Naive thymus-derived CD4-positive, alpha-beta T cell (primary cell): ENCODE data around the gene VPS51. TPM values are rescaled to one million over a fixed set of nuclear protein-coding genes. Genes with fewer than 3 reads are reported as not detected.

Source experiments
- ATAC-seq: fragments of 150-1000 bp; cut with Tn5 transposase; 2 replicates; pipeline ENCODE4 v1.10.0; 2021; ENCODE audit warnings: mild to moderate bottlenecking, moderate library complexity
- CTCF ChIA-PET: fragments of 350-600 bp; sonication (Branson Sonifier 250); formaldehyde crosslinking; loops from one replicate; lab custom pipeline; 2021; ENCODE audit warnings: antibody characterized with exemption; lab: Charles Lee
- POLR2A ChIA-PET: fragments of 350-600 bp; sonication (Branson Sonifier 250); formaldehyde crosslinking; loops from one replicate; lab custom pipeline; 2021; ENCODE audit warnings: antibody characterized with exemption, inconsistent platforms; lab: Charles Lee
- DNase-seq, 9 donors: peaks; one replicate each; pipeline versions ENCODE4 v3.0.0 to v3.0.0-alpha.2; 2020 to 2022; ENCODE audit warnings: mixed read lengths in 1 of 9
- H3K27ac ChIP-seq: one replicate; pipeline ENCODE4 v1.7.0; 2013; ENCODE audit warnings: mild to moderate bottlenecking, low read depth, low read length, moderate library complexity
- H3K27me3 ChIP-seq, 2 donors: one replicate each; pipeline ENCODE4 v1.7.0; 2013; ENCODE audit warnings: low read length in 2 of 2, mild to moderate bottlenecking in 2 of 2, moderate library complexity in 2 of 2; ENCODE audit not compliant: control insufficient read depth in 2 of 2, insufficient read depth in 2 of 2
- H3K36me3 ChIP-seq, 3 experiments: 1 replicate in 2 of 3; 2 replicates in 1 of 3; pipeline ENCODE4 v1.7.0; 2013; ENCODE audit warnings: low read length in 3 of 3, mild to moderate bottlenecking in 3 of 3, moderate library complexity in 1 of 3; ENCODE audit not compliant: insufficient read depth in 3 of 3, control insufficient read depth in 2 of 3
- H3K4me1 ChIP-seq, 2 donors: one replicate each; pipeline ENCODE4 v1.7.0; 2013; ENCODE audit warnings: low read length in 2 of 2, mild to moderate bottlenecking in 2 of 2, moderate library complexity in 1 of 2; ENCODE audit not compliant: control insufficient read depth in 2 of 2, insufficient read depth in 2 of 2
- H3K4me3 ChIP-seq: 2 replicates; pipeline ENCODE4 v1.7.0; 2013; ENCODE audit warnings: mild to moderate bottlenecking, low read length
- H3K9me3 ChIP-seq, 3 experiments: 1 replicate in 2 of 3; 2 replicates in 1 of 3; pipeline ENCODE4 v1.7.0; 2013; ENCODE audit warnings: low read length in 3 of 3; ENCODE audit not compliant: control insufficient read depth in 2 of 3
- H3K27ac Mint-ChIP-seq, 9 donors: one replicate each; pipeline ENCODE4 v1.8.0; 2020 to 2022; ENCODE audit warnings: mixed read lengths in 9 of 9, mild to moderate bottlenecking in 8 of 9, moderate library complexity in 5 of 9, inconsistent platforms in 2 of 9
- H3K27me3 Mint-ChIP-seq, 5 donors: one replicate each; pipeline ENCODE4 v1.8.0; 2021 to 2022; ENCODE audit warnings: mixed read lengths in 5 of 5, mild to moderate bottlenecking in 1 of 5
- H3K36me3 Mint-ChIP-seq, 5 donors: one replicate each; pipeline ENCODE4 v1.8.0; 2020 to 2022; ENCODE audit warnings: mixed read lengths in 5 of 5, mild to moderate bottlenecking in 3 of 5, inconsistent platforms in 1 of 5
- H3K4me1 Mint-ChIP-seq, 7 donors: one replicate each; pipeline ENCODE4 v1.8.0; 2020 to 2022; ENCODE audit warnings: mixed read lengths in 7 of 7, mild to moderate bottlenecking in 3 of 7, inconsistent platforms in 1 of 7
- H3K4me3 Mint-ChIP-seq, 10 donors: one replicate each; pipeline ENCODE4 v1.8.0; 2020 to 2022; ENCODE audit warnings: mild to moderate bottlenecking in 10 of 10, mixed read lengths in 10 of 10, moderate library complexity in 6 of 10, inconsistent platforms in 2 of 10
- H3K9me3 Mint-ChIP-seq, 11 donors: one replicate each; pipeline ENCODE4 v1.8.0; 2020 to 2022; ENCODE audit warnings: mixed read lengths in 11 of 11, mild to moderate bottlenecking in 4 of 11, inconsistent platforms in 1 of 11, moderate library complexity in 1 of 11
- intact Hi-C, 2 donors: fragments of 100-400 bp; cut with micrococcal nuclease; formaldehyde crosslinking; loops; one replicate each; pipeline ENCODE4 v1.15.1; 2023
- polyA plus RNA-seq, 2 donors: library from polyadenylated mRNA; unstranded; fragments of 300-500 nt; fragmentation: Illumina TruSeq; gene quantifications; one replicate each; pipeline ENCODE4 v1.2.3, GENCODE V29; 2021
- total RNA-seq, 6 experiments: library from RNA in 5 of 6; stranded (reverse) in 5 of 6; gene quantifications; 1 replicate in 5 of 6; 2 replicates in 1 of 6; pipeline ENCODE4 v1.2.3 and lab custom pipeline; 2021 to 2026

VPS51 gene
- total and polyA plus RNA-seq, 7 experiments from 2014 or later: 106 to 269 (median 196) TPM

- no peak overlapping the region for H3K4me3 ChIP-seq
- no peak overlapping the region for H3K27ac Mint-ChIP-seq
- no peaks in the 10 kb centered on the region for H3K36me3 ChIP-seq
- DNase-seq (no peak), ATAC-seq (no peak)
- H3K9me3 Mint-ChIP-seq: no peaks in the 10 kb centered on the region
- H3K4me1 ChIP-seq: no peaks in the 10 kb centered on the region
- H3K36me3 Mint-ChIP-seq: no peaks in the 10 kb centered on the region
- ChIA-PET POLR2A (no interaction called here), CTCF (no interaction called here)
- H3K4me1 Mint-ChIP-seq: peaks cover 0 to 3% (median 0%) of the 10 kb centered on the region in 7 donors
- H3K27me3 Mint-ChIP-seq: no peaks in the 10 kb centered on the region
- H3K27me3 ChIP-seq: no peaks in the 10 kb centered on the region
- H3K9me3 ChIP-seq: no peaks in the 10 kb centered on the region
- intact Hi-C loops: no loop called here
- H3K4me3 Mint-ChIP-seq: no peak overlapping the region
- no peak overlapping the region for H3K27ac ChIP-seq
Measured at GRCh38 chr11:65069217-65069616, 26.8 kb upstream of the VPS51 start.

GRCh38 chr11:65071907-65072630 lies 23.9 kb upstream of the VPS51 start:
- Histone ChIP-seq H3K4me1 (no peaks in the 10 kb centered on the region), H3K27ac (no peak overlapping the region), H3K4me3 (no peak overlapping the region), H3K9me3 (no peaks in the 10 kb centered on the region), H3K27me3 (no peaks in the 10 kb centered on the region), H3K36me3 (no peaks in the 10 kb centered on the region)
- DNase-seq (no peak), ATAC-seq (no peak)
- Mint-ChIP-seq H3K4me3 (no peak overlapping the region), H3K27ac (peak overlapping the region in 1 of 9 donors; percentile 32), H3K4me1 (peaks cover 0 to 10% (median 0%) of the 10 kb centered on the region in 7 donors), H3K9me3 (no peaks in the 10 kb centered on the region), H3K27me3 (no peaks in the 10 kb centered on the region), H3K36me3 (peaks cover 0 to 2% (median 0%) of the 10 kb centered on the region in 5 donors)
- intact Hi-C loops: no loop called here
- ChIA-PET CTCF (interaction anchor here (0.7 kb wide), 1 partner anchor 137 kb away, joined by 4 read pairs; no protein-coding TSS in a partner anchor), POLR2A (no interaction called here)

DNA sequence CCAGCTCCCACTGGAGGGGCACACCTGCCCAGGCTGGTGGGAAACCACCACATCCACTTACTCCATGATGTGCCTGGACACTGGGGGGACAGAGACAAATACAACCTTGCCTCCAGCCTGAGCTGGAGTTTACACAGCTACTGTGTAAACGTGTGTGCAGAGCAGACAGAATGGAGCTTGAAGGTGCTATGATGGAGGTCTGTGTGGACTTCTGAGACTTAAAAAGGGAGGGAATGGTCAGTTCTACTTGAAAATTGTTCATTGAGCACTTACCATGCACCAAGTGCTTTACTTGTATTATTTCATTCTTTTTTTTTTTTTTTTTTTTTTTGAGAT lies 23.4 kb upstream of the VPS51 start:
- CTCF ChIA-PET: no interaction called here
- H3K27ac Mint-ChIP-seq: peak overlapping the region in 1 of 9 donors; percentile 32
- H3K9me3 ChIP-seq: no peaks in the 10 kb centered on the region
- intact Hi-C loops: no loop called here
- POLR2A ChIA-PET: no interaction called here
- no peaks in the 10 kb centered on the region for H3K27me3 Mint-ChIP-seq
- no peaks in the 10 kb centered on the region for H3K27me3 ChIP-seq
- H3K4me1 Mint-ChIP-seq: peaks cover 0 to 10% (median 0%) of the 10 kb centered on the region in 7 donors
- no peak for DNase-seq
- H3K36me3 ChIP-seq: no peaks in the 10 kb centered on the region
- no peaks in the 10 kb centered on the region for H3K9me3 Mint-ChIP-seq
- H3K4me3 Mint-ChIP-seq: no peak overlapping the region
- H3K27ac ChIP-seq: no peak overlapping the region
- no peak for ATAC-seq
- H3K4me3 ChIP-seq: no peak overlapping the region
- no peaks in the 10 kb centered on the region for H3K4me1 ChIP-seq
- H3K36me3 Mint-ChIP-seq: peaks cover 0 to 2% (median 0%) of the 10 kb centered on the region in 5 donors

GRCh38 chr11:65077451-65077850 lies 18.6 kb upstream of the VPS51 start:
- CTCF ChIA-PET: interaction anchor here (1.3 to 1.4 kb wide), 2 partner anchors 14 to 62 kb away, joined by 3 to 5 read pairs; no protein-coding TSS in a partner anchor
- Histone ChIP-seq H3K9me3 (no peaks in the 10 kb centered on the region), H3K36me3 (no peaks in the 10 kb centered on the region), H3K27ac (no peak overlapping the region), H3K4me1 (no peaks in the 10 kb centered on the region), H3K4me3 (no peak overlapping the region), H3K27me3 (no peaks in the 10 kb centered on the region)
- POLR2A ChIA-PET: no interaction called here
- Mint-ChIP-seq H3K4me3 (no peak overlapping the region), H3K9me3 (peaks cover 0 to 2% (median 0%) of the 10 kb centered on the region in 11 donors), H3K4me1 (peaks cover 3 to 42% (median 7%) of the 10 kb centered on the region in 7 donors), H3K27ac (peak overlapping the region in 4 of 9 donors; percentile 9 to 83 (median 48)), H3K36me3 (peaks cover 0 to 11% (median 0%) of the 10 kb centered on the region in 5 donors), H3K27me3 (no peaks in the 10 kb centered on the region)
- no peak for ATAC-seq
- intact Hi-C loops: no loop called here
- DNase-seq: no peak

DNA sequence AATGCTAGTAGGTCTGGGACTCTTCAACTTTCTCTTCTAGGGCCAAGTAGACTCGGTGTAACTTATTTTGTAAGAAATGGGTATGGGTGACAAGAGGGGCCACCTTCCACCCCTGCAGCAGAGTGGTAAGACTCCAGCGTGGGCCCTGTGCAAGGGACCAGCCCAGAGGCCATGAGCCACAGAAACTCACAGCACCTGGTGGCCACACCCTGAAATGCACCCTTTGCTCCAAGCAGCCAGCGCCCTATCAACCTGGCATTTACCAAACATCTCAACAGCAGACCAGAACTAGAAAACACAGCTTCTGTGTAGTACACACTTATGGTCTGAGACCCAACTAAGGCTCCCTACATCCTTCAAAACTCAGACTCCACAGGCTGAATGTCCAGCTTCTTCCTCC lies 17.9 kb upstream of the VPS51 start:
- CTCF ChIA-PET: interaction anchor here (1.3 to 2.0 kb wide), 2 partner anchors 63 to 66 kb away, joined by 5 to 6 read pairs; no protein-coding TSS in a partner anchor
- H3K27ac Mint-ChIP-seq: peak overlapping the region; percentile 9 to 83 (median 63)
- Histone ChIP-seq H3K27me3 (no peaks in the 10 kb centered on the region), H3K9me3 (no peaks in the 10 kb centered on the region), H3K27ac (no peak overlapping the region), H3K36me3 (no peaks in the 10 kb centered on the region), H3K4me3 (no peak overlapping the region), H3K4me1 (no peaks in the 10 kb centered on the region)
- intact Hi-C loops: loop anchor here (1.0 to 2.0 kb wide), 4 partner anchors 19 to 65 kb away; partner anchors contain the start of genes SAC3D1 (in 1 of the 2), SNX15 (in 1 of the 2) and VPS51 (in 1 of the 2)
- H3K4me1 Mint-ChIP-seq: peaks cover 3 to 48% (median 7%) of the 10 kb centered on the region in 7 donors
- POLR2A ChIA-PET: interaction anchor here (0.6 kb wide), 2 partner anchors 25 to 40 kb away, joined by 3 read pairs; no protein-coding TSS in a partner anchor
- no peaks in the 10 kb centered on the region for H3K27me3 Mint-ChIP-seq
- H3K9me3 Mint-ChIP-seq: peaks cover 0 to 2% (median 0%) of the 10 kb centered on the region in 11 donors
- H3K4me3 Mint-ChIP-seq: peak overlapping the region in 1 of 10 donors; percentile 48
- ATAC-seq (peak; percentile 97), DNase-seq (peak; percentile 47 to 71 (median 64))
- peaks cover 0 to 15% (median 0%) of the 10 kb centered on the region in 5 donors for H3K36me3 Mint-ChIP-seq

GRCh38 chr11:65078786-65079342 lies 17.1 kb upstream of the VPS51 start:
- Histone ChIP-seq H3K27ac (no peak overlapping the region), H3K36me3 (no peaks in the 10 kb centered on the region), H3K27me3 (no peaks in the 10 kb centered on the region), H3K4me1 (peaks cover 3 to 4% of the 10 kb centered on the region in 2 donors), H3K4me3 (no peak overlapping the region), H3K9me3 (no peaks in the 10 kb centered on the region)
- DNase-seq: no peak
- Mint-ChIP-seq H3K4me3 (peak overlapping the region in 1 of 10 donors; percentile 48), H3K27ac (peak overlapping the region in 3 of 9 donors; percentile 49 to 83 (median 71)), H3K36me3 (peaks cover 0 to 15% (median 0%) of the 10 kb centered on the region in 5 donors), H3K4me1 (peaks cover 7 to 51% (median 14%) of the 10 kb centered on the region in 7 donors), H3K27me3 (peaks cover 0 to 2% (median 0%) of the 10 kb centered on the region in 5 donors), H3K9me3 (peaks cover 0 to 5% (median 0%) of the 10 kb centered on the region in 11 donors)
- ChIA-PET POLR2A (interaction anchor here (0.9 kb wide), 1 partner anchor 52 kb away, joined by 3 read pairs; the partner anchor contains the start of gene SNX15), CTCF (interaction anchor here (2.0 kb wide), 1 partner anchor 66 kb away, joined by 6 read pairs; no protein-coding TSS in a partner anchor)
- no peak for ATAC-seq
- intact Hi-C loops: loop anchor here (1.0 to 2.0 kb wide), 4 partner anchors 18 to 66 kb away; partner anchors contain the start of genes SAC3D1 (in 1 of the 2), SNX15 (in 1 of the 2) and VPS51 (in 1 of the 2)
